Ishikawa (cell line): ENCODE data around the gene COG3.

Source experiments
- CEBPB ChIP-seq: IDR thresholded peaks from 2 replicates; pipeline ENCODE4 v1.6.1; 2012
- CREB1 ChIP-seq: IDR thresholded peaks from 2 replicates; pipeline ENCODE4 v1.6.1; 2012; ENCODE audit warnings: low read depth
- EGR1 ChIP-seq: IDR thresholded peaks from 2 replicates; pipeline ENCODE4 v1.6.1; 2012
- EP300 ChIP-seq: IDR thresholded peaks from 2 replicates; pipeline ENCODE4 v1.6.1; 2012; ENCODE audit warnings: borderline replicate concordance
- FOXM1 ChIP-seq: IDR thresholded peaks from 2 replicates; pipeline ENCODE4 v1.6.1; 2012; ENCODE audit warnings: low read depth, borderline replicate concordance
- MAX ChIP-seq: IDR thresholded peaks from 2 replicates; pipeline ENCODE4 v1.6.1; 2012
- NFIC ChIP-seq: IDR thresholded peaks from 2 replicates; pipeline ENCODE4 v1.6.1; 2012
- RAD21 ChIP-seq: IDR thresholded peaks from 2 replicates; pipeline ENCODE4 v1.6.1; 2012; ENCODE audit warnings: low read depth
- TAF1 ChIP-seq: IDR thresholded peaks from 2 replicates; pipeline ENCODE4 v1.6.1; 2012; ENCODE audit warnings: low read depth, mild to moderate bottlenecking
- TCF12 ChIP-seq: IDR thresholded peaks from 2 replicates; pipeline ENCODE4 v1.6.1; 2012; ENCODE audit warnings: low read depth
- TEAD4 ChIP-seq: IDR thresholded peaks from 2 replicates; pipeline ENCODE4 v1.6.1; 2012
- USF1 ChIP-seq: IDR thresholded peaks from 2 replicates; pipeline ENCODE4 v1.6.1; 2012
- YY1 ChIP-seq: IDR thresholded peaks from 2 replicates; pipeline ENCODE4 v1.6.1; 2012; ENCODE audit warnings: low read depth
- ZBTB7A ChIP-seq: IDR thresholded peaks from 2 replicates; pipeline ENCODE4 v1.6.1; 2012; ENCODE audit warnings: low read depth
- TF ChIP-seq, protein P1 (sequence below): IDR thresholded peaks from 2 replicates; pipeline ENCODE4 v1.6.1; 2012; ENCODE audit warnings: low read depth, mild to moderate bottlenecking

The COG3 gene

GRCh38 chr13:45422731-45423292 is 41.9 kb upstream of the COG3 start:
- TF ChIP-seq RAD21 (no peak), USF1 (no peak), YY1 (no peak), TAF1 (no peak), EGR1 (no peak), FOXM1 (no peak), MAX (no peak), TEAD4 (no peak), NFIC (no peak), EP300 (no peak), TCF12 (no peak), CEBPB (no peak)
- TF ChIP-seq, protein P1, sequence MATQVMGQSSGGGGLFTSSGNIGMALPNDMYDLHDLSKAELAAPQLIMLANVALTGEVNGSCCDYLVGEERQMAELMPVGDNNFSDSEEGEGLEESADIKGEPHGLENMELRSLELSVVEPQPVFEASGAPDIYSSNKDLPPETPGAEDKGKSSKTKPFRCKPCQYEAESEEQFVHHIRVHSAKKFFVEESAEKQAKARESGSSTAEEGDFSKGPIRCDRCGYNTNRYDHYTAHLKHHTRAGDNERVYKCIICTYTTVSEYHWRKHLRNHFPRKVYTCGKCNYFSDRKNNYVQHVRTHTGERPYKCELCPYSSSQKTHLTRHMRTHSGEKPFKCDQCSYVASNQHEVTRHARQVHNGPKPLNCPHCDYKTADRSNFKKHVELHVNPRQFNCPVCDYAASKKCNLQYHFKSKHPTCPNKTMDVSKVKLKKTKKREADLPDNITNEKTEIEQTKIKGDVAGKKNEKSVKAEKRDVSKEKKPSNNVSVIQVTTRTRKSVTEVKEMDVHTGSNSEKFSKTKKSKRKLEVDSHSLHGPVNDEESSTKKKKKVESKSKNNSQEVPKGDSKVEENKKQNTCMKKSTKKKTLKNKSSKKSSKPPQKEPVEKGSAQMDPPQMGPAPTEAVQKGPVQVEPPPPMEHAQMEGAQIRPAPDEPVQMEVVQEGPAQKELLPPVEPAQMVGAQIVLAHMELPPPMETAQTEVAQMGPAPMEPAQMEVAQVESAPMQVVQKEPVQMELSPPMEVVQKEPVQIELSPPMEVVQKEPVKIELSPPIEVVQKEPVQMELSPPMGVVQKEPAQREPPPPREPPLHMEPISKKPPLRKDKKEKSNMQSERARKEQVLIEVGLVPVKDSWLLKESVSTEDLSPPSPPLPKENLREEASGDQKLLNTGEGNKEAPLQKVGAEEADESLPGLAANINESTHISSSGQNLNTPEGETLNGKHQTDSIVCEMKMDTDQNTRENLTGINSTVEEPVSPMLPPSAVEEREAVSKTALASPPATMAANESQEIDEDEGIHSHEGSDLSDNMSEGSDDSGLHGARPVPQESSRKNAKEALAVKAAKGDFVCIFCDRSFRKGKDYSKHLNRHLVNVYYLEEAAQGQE = no peak

GRCh38 chr13:45432737-45433380 is 31.9 kb upstream of the COG3 start:
- TF ChIP-seq USF1 (no peak), TAF1 (no peak), ZBTB7A (no peak), EP300 (no peak), FOXM1 (no peak), NFIC (no peak), TEAD4 (no peak), MAX (no peak), CREB1 (no peak), CEBPB (no peak), YY1 (no peak), RAD21 (no peak), EGR1 (no peak)
- TF ChIP-seq, protein P1 = no peak

DNA sequence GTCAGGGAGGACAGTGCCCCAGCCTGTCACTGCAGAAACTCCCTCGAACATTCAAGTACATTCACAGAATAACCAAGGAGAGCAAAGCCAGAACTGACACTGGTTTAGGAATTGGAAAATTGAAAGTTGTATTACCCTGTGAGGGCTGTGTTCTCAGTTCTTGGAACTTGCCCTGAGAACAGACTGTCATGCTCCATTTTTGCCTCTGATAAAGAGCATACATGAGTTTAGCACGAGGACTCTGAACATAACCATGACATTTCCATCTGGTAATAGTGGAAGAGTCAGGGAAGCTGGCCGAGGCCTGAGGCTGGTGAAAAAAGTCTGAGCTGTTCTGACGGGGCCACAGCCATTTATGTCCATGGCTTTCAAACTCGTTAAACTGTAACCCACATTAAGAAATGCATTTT is 31.4 kb upstream of the COG3 start:
- TF ChIP-seq RAD21 (no peak), NFIC (no peak), EGR1 (no peak), USF1 (no peak), TCF12 (no peak), CEBPB (no peak), FOXM1 (no peak), ZBTB7A (no peak), CREB1 (no peak), YY1 (no peak), TEAD4 (no peak)
- TF ChIP-seq, protein P1 = no peak
